Transverse colon (tissue), 4 donors: ENCODE measurements around the gene HSH2D. TPM values are rescaled to one million over a fixed set of nuclear protein-coding genes. Genes with fewer than 3 reads are reported as not detected.
A peak's percentile ranks its signal among the peaks of the same experiment; 100 is the strongest.

ENCODE experiments used
- DNase-seq: peaks from one replicate; pipeline ENCODE4 v3.0.0-alpha.2; 2019
- H3K27ac ChIP-seq, 4 donors: fragments of 200-600 bp; sonication (generic); 2 replicates each; pipeline ENCODE4 v1.5.1; 2016 to 2018; ENCODE audit warnings: inconsistent platforms in 4 of 4
- H3K27me3 ChIP-seq: fragments of 200-600 bp; sonication (generic); 2 replicates; pipeline ENCODE4 v1.5.1; 2017; ENCODE audit warnings: inconsistent platforms
- H3K36me3 ChIP-seq, 4 donors: fragments of 200-600 bp; sonication (generic); 2 replicates each; pipeline ENCODE4 v1.5.1; 2017 to 2019; ENCODE audit warnings: inconsistent platforms in 4 of 4
- H3K4me1 ChIP-seq, 4 donors: fragments of 200-600 bp; sonication (generic); 2 replicates each; pipeline ENCODE4 v1.5.1; 2017 to 2020; ENCODE audit warnings: inconsistent platforms in 4 of 4
- H3K4me3 ChIP-seq, 4 donors: fragments of 200-600 bp; sonication (generic); 1 replicate in 1 of 4; 2 replicates in 3 of 4; pipeline versions ENCODE4 v1.5.1 to v1.6.1; 2017 to 2019; ENCODE audit warnings: inconsistent platforms in 4 of 4
- H3K9me3 ChIP-seq, 2 donors: fragments of 200-600 bp; sonication (generic); 2 replicates each; pipeline ENCODE4 v1.5.1; 2017 to 2019; ENCODE audit warnings: inconsistent platforms in 2 of 2
- EP300 ChIP-seq: sonication (generic); formaldehyde crosslinking; IDR thresholded peaks from one replicate; pipeline ENCODE4 v1.6.1; 2017; ENCODE audit warnings: antibody characterized with exemption, low read depth
- POLR2A ChIP-seq: fragments of 450-650 bp; IDR thresholded peaks from one replicate; pipeline ENCODE4 v1.6.1; 2016; ENCODE audit warnings: antibody characterized with exemption, mild to moderate bottlenecking, moderate library complexity
- POLR2AphosphoS5 ChIP-seq, 3 donors: sonication (generic); formaldehyde crosslinking; IDR thresholded peaks; one replicate each; pipeline ENCODE4 v1.6.1; 2016; ENCODE audit warnings: antibody characterized with exemption in 3 of 3
- WGBS, 2 donors: methylation state at CpG; one replicate each; pipeline ENCODE4 v1.1.5; 2018; ENCODE audit warnings: low coverage in 1 of 2; 5-methylcytosine and 5-hydroxymethylcytosine counted together
- in situ Hi-C, 4 donors: fragments of 200-750 bp; cut with MboI; loops; one replicate each; pipeline versions ENCODE4 v1.15.0 to v1.15.1; 2017; ENCODE audit warnings: low sequenced_read_pairs in 3 of 4, low pct_ligation_motif_present in 1 of 4, low pct_unique_long_range_greater_than_20kb in 1 of 4
- intact Hi-C: fragments of 100-400 bp; cut with DNase I; formaldehyde crosslinking; loops from one replicate; pipeline ENCODE4 v1.15.1; 2023; ENCODE audit warnings: low total_unique reads
- total RNA-seq, 4 donors: library from RNA; depleted of rRNA; stranded (reverse); fragments of >200 nt; gene quantifications; one replicate each; pipeline ENCODE4 v1.1.0, GENCODE V29; 2016
- TF ChIP-seq, protein P1 (sequence below), 5 experiments: fragments of 200-600 bp in 3 of 5; fragments of 450-650 bp in 2 of 5; sonication (generic) in 3 of 5; IDR thresholded peaks; 1 replicate in 2 of 5; 2 replicates in 3 of 5; pipeline ENCODE4 v1.5.1; 2016 to 2017; ENCODE audit warnings: antibody characterized with exemption in 5 of 5, inconsistent platforms in 3 of 5, mild to moderate bottlenecking in 2 of 5, moderate library complexity in 1 of 5

The HSH2D gene
- total RNA-seq, 4 donors from 2014 or later: 17.6 to 55.4 (median 30.8) TPM

- Histone ChIP-seq H3K36me3 (peaks cover 0 to 26% (median 12%) of the 10 kb centered on the region in 4 donors), H3K4me3 (no peak overlapping the region), H3K4me1 (peaks cover 4 to 18% (median 16%) of the 10 kb centered on the region in 4 donors), H3K27ac (peak overlapping the region; percentile 42 to 55 (median 54)), H3K9me3 (no peaks in the 10 kb centered on the region), H3K27me3 (no peaks in the 10 kb centered on the region)
- DNase-seq: peak; percentile 41
- TF ChIP-seq, protein P1, sequence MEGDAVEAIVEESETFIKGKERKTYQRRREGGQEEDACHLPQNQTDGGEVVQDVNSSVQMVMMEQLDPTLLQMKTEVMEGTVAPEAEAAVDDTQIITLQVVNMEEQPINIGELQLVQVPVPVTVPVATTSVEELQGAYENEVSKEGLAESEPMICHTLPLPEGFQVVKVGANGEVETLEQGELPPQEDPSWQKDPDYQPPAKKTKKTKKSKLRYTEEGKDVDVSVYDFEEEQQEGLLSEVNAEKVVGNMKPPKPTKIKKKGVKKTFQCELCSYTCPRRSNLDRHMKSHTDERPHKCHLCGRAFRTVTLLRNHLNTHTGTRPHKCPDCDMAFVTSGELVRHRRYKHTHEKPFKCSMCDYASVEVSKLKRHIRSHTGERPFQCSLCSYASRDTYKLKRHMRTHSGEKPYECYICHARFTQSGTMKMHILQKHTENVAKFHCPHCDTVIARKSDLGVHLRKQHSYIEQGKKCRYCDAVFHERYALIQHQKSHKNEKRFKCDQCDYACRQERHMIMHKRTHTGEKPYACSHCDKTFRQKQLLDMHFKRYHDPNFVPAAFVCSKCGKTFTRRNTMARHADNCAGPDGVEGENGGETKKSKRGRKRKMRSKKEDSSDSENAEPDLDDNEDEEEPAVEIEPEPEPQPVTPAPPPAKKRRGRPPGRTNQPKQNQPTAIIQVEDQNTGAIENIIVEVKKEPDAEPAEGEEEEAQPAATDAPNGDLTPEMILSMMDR (IDR thresholded peaks at IDR 0.05): no peak
- peak in 1 of 3 donors; percentile 18 for TF ChIP-seq POLR2AphosphoS5 (IDR thresholded peaks at IDR 0.05)
- intact Hi-C loops: no loop called here
- WGBS, 2 donors: 0 to 9% methylated on average over 3 of the region's 3 CpGs
- in situ Hi-C loops: no loop called here
Observed at GRCh38 chr19:16106121-16106520, 37.4 kb upstream of the HSH2D start.

DNA sequence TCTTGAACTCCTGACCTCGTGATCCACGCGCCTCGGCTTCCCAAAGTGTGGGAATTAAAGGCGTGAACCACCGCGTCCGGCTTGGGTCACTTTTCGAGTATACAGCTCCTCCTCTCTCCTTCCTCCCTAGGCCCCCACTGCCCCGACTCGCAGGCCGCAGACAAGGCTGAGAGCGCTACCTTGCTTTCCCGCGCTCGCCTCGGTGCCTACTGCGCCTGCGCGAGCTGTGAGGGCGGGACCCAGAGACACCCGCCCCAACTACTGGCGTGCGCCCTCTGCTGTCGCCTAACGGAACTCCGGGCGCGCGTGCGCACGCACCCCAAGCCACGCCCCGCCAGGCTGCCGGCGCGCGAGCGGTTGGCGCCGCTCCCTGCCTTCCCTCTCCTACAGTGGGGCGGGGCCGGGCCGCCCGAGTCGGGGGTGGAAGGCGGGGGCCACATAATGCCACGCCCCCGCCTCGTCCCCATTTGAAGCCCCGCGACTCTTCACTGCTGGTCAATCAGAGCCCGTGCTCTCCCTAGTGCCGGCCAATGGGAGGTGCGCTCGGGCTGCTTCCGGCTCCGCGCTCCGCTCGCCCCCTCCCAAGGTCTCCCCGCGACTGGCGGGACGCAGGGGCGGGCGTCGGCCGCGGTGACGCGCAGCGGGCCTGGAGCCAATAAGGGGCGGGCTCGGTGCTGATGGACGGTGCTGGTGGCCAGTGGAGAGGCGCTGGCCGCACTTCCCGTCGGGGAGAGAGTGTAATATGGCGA, 32.2 kb upstream of the HSH2D start, which contains the start of gene RAB8A:
RAB8A (plus strand) TSS at position 730 of the 749 bp plus-strand sequence; CDS start at position 743, 13 bp downstream.
- Histone ChIP-seq H3K27me3 (no peaks in the 10 kb centered on the region), H3K9me3 (no peaks in the 10 kb centered on the region), H3K27ac (peak within 1 kb of the TSS; percentile 93 to 97 (median 96)), H3K4me1 (peaks cover 34 to 49% (median 43%) of the 10 kb centered on the region in 4 donors), H3K36me3 (no peaks in the 10 kb centered on the region), H3K4me3 (peak within 1 kb of the TSS; percentile 80 to 98 (median 93))
- peak; percentile 99 for DNase-seq
- 1% methylated on average over 72 of the region's 81 CpGs; no CpG with 5 or more reads in 1 of the 2 donors for WGBS, 2 donors
- in situ Hi-C loops: no loop called here
- intact Hi-C loops: no loop called here
- TF ChIP-seq, protein P1 (IDR thresholded peaks at IDR 0.05): peak; percentile 82 to 100 (median 95)
- TF ChIP-seq POLR2AphosphoS5 (IDR thresholded peaks at IDR 0.05) (peak; percentile 50 to 89 (median 83)), EP300 (no peak)

DNA sequence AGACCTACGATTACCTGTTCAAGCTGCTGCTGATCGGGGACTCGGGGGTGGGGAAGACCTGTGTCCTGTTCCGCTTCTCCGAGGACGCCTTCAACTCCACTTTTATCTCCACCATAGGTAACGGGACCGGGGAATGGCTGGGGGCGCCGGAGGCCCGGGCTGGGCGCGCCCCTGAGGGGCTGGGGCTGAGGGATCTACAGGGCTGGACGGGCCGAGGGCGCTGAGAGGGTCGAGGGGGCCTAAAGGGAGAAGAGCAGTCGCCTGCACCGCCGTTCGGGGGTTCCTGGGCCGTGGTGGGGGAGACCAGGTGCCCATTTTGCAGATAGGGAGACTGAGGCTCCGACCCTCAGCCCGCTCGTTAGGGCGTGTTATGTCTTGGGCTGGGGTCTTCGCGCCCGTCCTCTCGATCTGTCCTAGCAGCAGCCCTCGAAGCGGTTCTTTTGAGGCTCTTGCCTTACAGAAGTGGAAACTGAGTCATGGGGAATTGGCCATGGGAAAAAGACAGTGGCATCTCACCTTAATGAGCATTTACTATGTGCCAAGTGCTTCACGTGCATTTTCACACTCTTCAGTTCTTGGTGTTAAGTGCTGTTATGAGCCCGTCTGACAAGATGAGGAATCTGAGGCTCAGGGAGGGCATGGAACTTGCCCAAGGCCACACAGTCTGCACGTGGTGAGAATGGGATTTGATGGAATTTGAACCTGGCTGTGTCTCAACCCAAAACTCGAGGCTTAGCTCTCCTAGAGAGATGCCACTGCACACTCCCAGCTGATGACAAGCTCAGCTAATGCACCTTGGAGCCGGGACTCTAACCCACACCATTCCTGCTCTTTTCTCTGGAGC, 31.4 kb upstream of the HSH2D start:
- whole genome bisulfite sequencing, 2 donors: 1% methylated on average over 37 of the region's 37 CpGs; no CpG with 5 or more reads in 1 of the 2 donors
- in situ Hi-C loops (no loop called here), intact Hi-C loops (no loop called here)
- Histone ChIP-seq H3K36me3 (no peaks in the 10 kb centered on the region), H3K27me3 (no peaks in the 10 kb centered on the region), H3K9me3 (no peaks in the 10 kb centered on the region), H3K27ac (peak overlapping the region; percentile 93 to 97 (median 96)), H3K4me1 (peaks cover 34 to 51% (median 42%) of the 10 kb centered on the region in 4 donors), H3K4me3 (peak overlapping the region; percentile 80 to 98 (median 93))
- peak; percentile 75 for TF ChIP-seq POLR2A
- TF ChIP-seq, protein P1 (IDR thresholded peaks at IDR 0.05): no peak
- DNase-seq: peak; percentile 21

DNA sequence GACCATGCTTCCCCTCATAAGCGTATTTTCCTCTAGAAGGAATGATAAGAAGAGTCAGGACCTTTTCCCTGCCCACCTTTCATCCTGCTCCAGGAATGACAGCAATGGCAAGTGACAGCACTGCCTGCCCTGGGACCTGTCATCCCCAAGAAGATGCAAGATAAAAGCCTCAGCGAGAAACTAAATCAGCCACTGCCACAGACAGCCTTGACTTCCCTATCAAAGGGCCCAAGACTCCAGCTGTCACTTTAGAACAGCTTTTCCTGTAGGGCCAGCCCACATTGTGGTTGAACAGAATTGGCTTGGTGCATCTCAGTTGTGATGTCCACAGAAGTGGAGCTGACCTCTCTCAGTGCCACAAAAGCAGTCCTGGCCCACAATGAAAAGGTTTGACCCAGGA, 30.7 kb upstream of the HSH2D start:
- in situ Hi-C loops: no loop called here
- Histone ChIP-seq H3K27ac (peak overlapping the region; percentile 93 to 97 (median 96)), H3K9me3 (no peaks in the 10 kb centered on the region), H3K4me1 (peaks cover 34 to 56% (median 42%) of the 10 kb centered on the region in 4 donors), H3K27me3 (no peaks in the 10 kb centered on the region), H3K4me3 (peak overlapping the region in 3 of 4 donors; percentile 80 to 98 (median 94)), H3K36me3 (no peaks in the 10 kb centered on the region)
- TF ChIP-seq, protein P1 (IDR thresholded peaks at IDR 0.05): no peak
- TF ChIP-seq POLR2A (no peak), POLR2AphosphoS5 (IDR thresholded peaks at IDR 0.05) (no peak), EP300 (no peak)
- no peak for DNase-seq
- intact Hi-C loops: no loop called here
- WGBS, 2 donors: 20% methylated on average over 2 of the region's 2 CpGs; no CpG with 5 or more reads in 1 of the 2 donors
